OCI-LY1 (cell line): ENCODE results near the gene TMEM92.

Experiments
- H2AFZ ChIP-seq: fragments of 200-600 bp; sonication (generic), shearing (Covaris generic); 2 replicates; pipeline ENCODE4 v1.6.0; 2014; ENCODE audit warnings: antibody characterized with exemption, mild to moderate bottlenecking, low read length
- H3F3A ChIP-seq: fragments of 200-600 bp; sonication (generic), shearing (Covaris generic); 2 replicates; pipeline ENCODE4 v1.6.0; 2014; ENCODE audit warnings: mild to moderate bottlenecking, antibody characterized with exemption, low read length, moderate library complexity; ENCODE audit not compliant: insufficient read depth
- H3K27ac ChIP-seq: fragments of 200-600 bp; sonication (generic); 2 replicates; pipeline ENCODE4 v1.5.1; 2014; ENCODE audit warnings: low read length, mixed run types, mild to moderate bottlenecking, low read depth; ENCODE audit not compliant: poor library complexity, severe bottlenecking
- H3K27me3 ChIP-seq: fragments of 200-600 bp; sonication (generic); 2 replicates; pipeline ENCODE4 v1.6.0; 2014; ENCODE audit warnings: antibody characterized with exemption, mild to moderate bottlenecking, low read length, moderate library complexity; ENCODE audit not compliant: insufficient read depth
- H3K36me3 ChIP-seq: fragments of 200-600 bp; sonication (generic); 2 replicates; pipeline ENCODE4 v1.6.1; 2014; ENCODE audit warnings: mild to moderate bottlenecking, antibody characterized with exemption, low read length, moderate library complexity, mixed read lengths; ENCODE audit not compliant: insufficient read depth
- H3K4me1 ChIP-seq: fragments of 200-600 bp; sonication (generic); 2 replicates; pipeline ENCODE4 v1.5.1; 2014; ENCODE audit warnings: mild to moderate bottlenecking, low read length, moderate library complexity; ENCODE audit not compliant: insufficient read depth, severe bottlenecking
- H3K4me2 ChIP-seq: fragments of 200-600 bp; sonication (generic), shearing (Covaris generic); 2 replicates; pipeline ENCODE4 v1.6.1; 2014; ENCODE audit warnings: low read length
- H3K4me3 ChIP-seq: fragments of 200-600 bp; sonication (generic); 2 replicates; pipeline ENCODE4 v1.5.1; 2014; ENCODE audit warnings: low read length, low read depth, mild to moderate bottlenecking, mixed read lengths; ENCODE audit not compliant: poor library complexity, severe bottlenecking
- H3K79me2 ChIP-seq: fragments of 200-600 bp; shearing (Covaris generic); 2 replicates; pipeline ENCODE4 v1.6.1; 2016; ENCODE audit warnings: mixed run types, low read length, mixed read lengths; ENCODE audit not compliant: insufficient read depth
- H3K9ac ChIP-seq: fragments of 200-600 bp; sonication (generic), shearing (Covaris generic); 2 replicates; pipeline ENCODE4 v1.6.1; 2014; ENCODE audit warnings: mild to moderate bottlenecking, low read length, mixed read lengths
- H3K9me2 ChIP-seq: fragments of 200-600 bp; sonication (generic), shearing (Covaris generic); 2 replicates; pipeline ENCODE4 v1.6.1; 2014; ENCODE audit warnings: low read depth, mild to moderate bottlenecking, low read length, mixed read lengths
- H3K9me3 ChIP-seq: fragments of 200-600 bp; shearing (Covaris generic); 2 replicates; pipeline ENCODE4 v1.6.1; 2014; ENCODE audit warnings: low read length, mixed read lengths
- H4K20me1 ChIP-seq: fragments of 200-600 bp; sonication (generic), shearing (Covaris generic); 2 replicates; pipeline ENCODE4 v1.6.0; 2016; ENCODE audit warnings: mild to moderate bottlenecking, low read length; ENCODE audit not compliant: insufficient read depth
- CTCF ChIP-seq: fragments of 200-600 bp; sonication (generic), shearing (Covaris generic); IDR thresholded peaks from 2 replicates; pipeline ENCODE4 v1.5.1; 2017; ENCODE audit warnings: mild to moderate bottlenecking, antibody characterized with exemption, low read length, moderate library complexity, mixed read lengths
- EZH2 ChIP-seq: fragments of 200-600 bp; sonication (generic), shearing (Covaris generic); IDR thresholded peaks from 2 replicates; pipeline ENCODE4 v1.8.0; 2017; ENCODE audit warnings: borderline replicate concordance, mixed run types, mild to moderate bottlenecking, antibody characterized with exemption, low read length, moderate library complexity, mixed read lengths

The TMEM92 gene

GRCh38 chr17:50301891-50302584 lies 27.8 kb downstream of the TMEM92 start:
- H3K9me3 ChIP-seq: no peaks in the 10 kb centered on the region
- no peak overlapping the region for H3K4me2 ChIP-seq
- H3K9me2 ChIP-seq: no peaks in the 10 kb centered on the region
- no peak for TF ChIP-seq EZH2
- TF ChIP-seq CTCF: no peak
- H3K4me3 ChIP-seq: no peak overlapping the region
- H2AFZ ChIP-seq: no peak overlapping the region
- no peaks in the 10 kb centered on the region for H3F3A ChIP-seq
- no peak overlapping the region for H3K27ac ChIP-seq
- peaks cover 3% of the 10 kb centered on the region; the same call in 1 of the 2 replicates for H3K27me3 ChIP-seq
- no peaks in the 10 kb centered on the region for H3K36me3 ChIP-seq
- no peaks in the 10 kb centered on the region for H3K4me1 ChIP-seq
- no peak overlapping the region for H3K9ac ChIP-seq
- no peaks in the 10 kb centered on the region for H3K79me2 ChIP-seq
- no peaks in the 10 kb centered on the region for H4K20me1 ChIP-seq

DNA sequence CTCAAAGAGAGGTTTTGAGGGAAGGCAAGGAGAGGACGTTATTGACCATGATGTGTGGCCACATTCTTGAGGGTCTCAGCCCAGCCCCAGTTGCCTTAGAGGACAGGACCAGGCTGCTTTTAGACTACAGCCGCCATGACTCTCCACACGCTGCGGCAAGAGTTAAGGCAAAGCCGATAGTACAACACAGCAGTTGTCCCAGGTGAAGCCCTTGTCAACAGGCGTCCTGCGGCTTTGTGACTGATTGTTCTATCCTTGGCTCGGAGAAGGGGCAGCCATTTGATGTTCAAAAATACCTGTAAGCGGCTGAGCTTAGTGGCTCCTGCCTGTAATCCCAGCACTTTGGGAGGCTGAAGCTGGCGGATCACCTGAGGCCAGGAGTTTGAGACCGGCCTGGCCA lies 28.8 kb downstream of the TMEM92 start:
- TF ChIP-seq EZH2: no peak
- no peak for TF ChIP-seq CTCF

GRCh38 chr17:50303596-50303995 lies 29.3 kb downstream of the TMEM92 start:
- H3F3A ChIP-seq: no peaks in the 10 kb centered on the region
- H3K79me2 ChIP-seq: no peaks in the 10 kb centered on the region
- no peak overlapping the region for H3K4me2 ChIP-seq
- no peak overlapping the region for H3K27ac ChIP-seq
- H3K4me1 ChIP-seq: no peaks in the 10 kb centered on the region
- H3K36me3 ChIP-seq: no peaks in the 10 kb centered on the region
- TF ChIP-seq EZH2 (no peak), CTCF (no peak)
- H3K9me2 ChIP-seq: no peaks in the 10 kb centered on the region
- no peak overlapping the region for H2AFZ ChIP-seq
- H3K9ac ChIP-seq: no peak overlapping the region
- no peaks in the 10 kb centered on the region for H4K20me1 ChIP-seq
- H3K4me3 ChIP-seq: no peak overlapping the region
- H3K27me3 ChIP-seq: peaks cover 3% of the 10 kb centered on the region; the same call in 1 of the 2 replicates
- H3K9me3 ChIP-seq: no peaks in the 10 kb centered on the region

More for the DNA sequence above, 28.8 kb downstream of the TMEM92 start:
- Histone ChIP-seq H3K79me2 (no peaks in the 10 kb centered on the region), H3K27ac (no peak overlapping the region), H3K9ac (no peak overlapping the region), H3K9me2 (no peaks in the 10 kb centered on the region), H3K9me3 (no peaks in the 10 kb centered on the region), H2AFZ (no peak overlapping the region), H4K20me1 (no peaks in the 10 kb centered on the region), H3K36me3 (no peaks in the 10 kb centered on the region), H3K27me3 (peaks cover 3% of the 10 kb centered on the region; the same call in 1 of the 2 replicates), H3F3A (no peaks in the 10 kb centered on the region), H3K4me1 (no peaks in the 10 kb centered on the region), H3K4me3 (no peak overlapping the region), H3K4me2 (no peak overlapping the region)
